K562 (cell line): ENCODE results near the gene HPCAL1. TPM values are rescaled to one million over a fixed set of nuclear protein-coding genes. Genes with fewer than 3 reads are reported as not detected.

ENCODE experiments used
- ATAC-seq: fragments of 200-7000 bp; cut with Tn5 transposase; 3 replicates; pipeline ENCODE4 v1.9.1; 2020; ENCODE audit warnings: moderate library complexity
- BruUV-seq: library from RNA; stranded (reverse); fragments of 400-500 nt; replicated peaks from 2 replicates; lab custom pipeline; 2021; lab: Mats Ljungman, UMichigan
- CTCF ChIA-PET: fragments of 300-600 bp; formaldehyde crosslinking; extraction: SDS; loops from one replicate; lab custom pipeline; 2021; ENCODE audit warnings: low intra/inter-chr PET ratio; lab: Yijun Ruan, JAX
- POLR2A ChIA-PET: fragments of 300-600, 350-650 bp; sonication (Branson Sonifier 250); formaldehyde crosslinking; extraction: SDS; loops from one replicate; lab custom pipeline; 2021; ENCODE audit warnings: antibody characterized with exemption, inconsistent platforms; lab: Yijun Ruan, JAX
- DNase-seq, 4 experiments: peaks; one replicate each; pipeline versions ENCODE4 v3.0.0 to v3.0.0-alpha.2; 2011 to 2018; ENCODE audit warnings: low spot score in 3 of 4, mixed read lengths in 3 of 4; ENCODE audit errors: extremely low read depth in 1 of 4
- FAIRE-seq: peaks from 2 replicates; lab custom pipeline; 2011; peaks lifted over from hg19 to GRCh38; lab: Jason Lieb, UNC
- H2AFZ ChIP-seq: 2 replicates; pipeline ENCODE4 v1.6.0; 2011; ENCODE audit warnings: low read depth, low read length, control low read depth, inconsistent platforms
- H3K27ac ChIP-seq: fragments of 200-600 bp; 3 replicates; pipeline ENCODE4 v1.8.0; 2011; ENCODE audit warnings: low read depth, mild to moderate bottlenecking, control low read depth, inconsistent platforms, low read length, moderate library complexity, mixed read lengths; ENCODE audit errors: extremely low read depth
- H3K27me3 ChIP-seq, 2 experiments: fragments of 300-600 bp in 1 of 2; 2 replicates in 1 of 2; 3 replicates in 1 of 2; pipeline versions ENCODE4 v1.6.0 to v1.8.0; 2011; ENCODE audit warnings: inconsistent platforms in 2 of 2, low read length in 2 of 2, mild to moderate bottlenecking in 1 of 2, mixed read lengths in 1 of 2, moderate library complexity in 1 of 2; ENCODE audit not compliant: control insufficient read depth in 2 of 2, insufficient read depth in 2 of 2
- H3K36me3 ChIP-seq: fragments of 300-600 bp; 3 replicates; pipeline ENCODE4 v1.8.0; 2011; ENCODE audit warnings: mild to moderate bottlenecking, low read length, inconsistent platforms; ENCODE audit not compliant: control insufficient read depth, insufficient read depth
- H3K4me1 ChIP-seq, 2 experiments: fragments of 200-600 bp in 1 of 2; replicated peaks in 1 of 2; 2 replicates in 1 of 2; 3 replicates in 1 of 2; pipeline versions ENCODE4 v1.5.1 to v1.8.0; 2011; ENCODE audit warnings: inconsistent platforms in 2 of 2, low read length in 2 of 2, mild to moderate bottlenecking in 1 of 2, mixed read lengths in 1 of 2, moderate library complexity in 1 of 2; ENCODE audit not compliant: control insufficient read depth in 2 of 2, insufficient read depth in 2 of 2
- H3K4me2 ChIP-seq: 2 replicates; pipeline ENCODE4 v1.6.1; 2011; ENCODE audit warnings: low read length, control low read depth, inconsistent platforms, mixed read lengths; ENCODE audit not compliant: insufficient read depth
- H3K4me3 ChIP-seq: fragments of 200-600 bp; sonication (generic), shearing (Covaris generic); 2 replicates; pipeline ENCODE4 v1.5.1; 2016; ENCODE audit warnings: control low read depth, inconsistent platforms
- H3K79me2 ChIP-seq: fragments of 200-600 bp; 3 replicates; pipeline ENCODE4 v1.8.0; 2011; ENCODE audit warnings: low read length, inconsistent platforms; ENCODE audit not compliant: control insufficient read depth, insufficient read depth
- H3K9ac ChIP-seq, 2 experiments: 2 replicates each; pipeline versions ENCODE4 v1.6.0 to v1.6.1; 2011; ENCODE audit warnings: low read depth in 2 of 2, low read length in 2 of 2, control low read depth in 1 of 2, inconsistent platforms in 1 of 2, mild to moderate bottlenecking in 1 of 2, mixed read lengths in 1 of 2; ENCODE audit not compliant: insufficient read depth in 1 of 2
- H3K9me1 ChIP-seq: one replicate; pipeline ENCODE4 v1.6.0; 2011; ENCODE audit warnings: inconsistent platforms, mild to moderate bottlenecking, low read length, moderate library complexity; ENCODE audit not compliant: control insufficient read depth, insufficient read depth
- H3K9me3 ChIP-seq: replicated peaks from 2 replicates; pipeline ENCODE4 v1.5.1; 2011; ENCODE audit warnings: low read depth, low read length, inconsistent platforms; ENCODE audit not compliant: control insufficient read depth, insufficient read depth
- H4K20me1 ChIP-seq: replicated peaks from 2 replicates; pipeline ENCODE4 v1.6.1; 2011; ENCODE audit warnings: low read length, inconsistent platforms, mixed read lengths; ENCODE audit not compliant: control insufficient read depth, insufficient read depth
- CREM ChIP-seq: IDR thresholded peaks from 2 replicates; pipeline ENCODE4 v1.6.1; 2014; ENCODE audit warnings: antibody characterized with exemption, low read depth
- DNMT1 ChIP-seq: fragments of 450-650 bp; IDR thresholded peaks from 2 replicates; pipeline ENCODE4 v1.6.1; 2016; ENCODE audit warnings: antibody characterized with exemption, mild to moderate bottlenecking
- HCFC1 ChIP-seq: IDR thresholded peaks from 2 replicates; pipeline ENCODE4 v1.6.1; 2012; ENCODE audit warnings: low read depth, low read length, improper control_type of control experiment
- HDAC8 ChIP-seq: fragments of 450-650 bp; IDR thresholded peaks from 2 replicates; pipeline ENCODE4 v1.6.1; 2016; ENCODE audit warnings: mild to moderate bottlenecking, missing genetic modification characterization, moderate library complexity, missing compliant biosample characterization
- HMG20B ChIP-seq: fragments of 250-450 bp; sonication (Bioruptor Pico); IDR thresholded peaks from 2 replicates; pipeline ENCODE4 v1.5.0; 2021; ENCODE audit warnings: mild to moderate bottlenecking
- KDM4B ChIP-seq, 2 experiments: fragments of 450-650 bp in 1 of 2; sonication (generic) in 1 of 2; IDR thresholded peaks; 2 replicates each; pipeline ENCODE4 v1.6.1; 2016 to 2017; ENCODE audit warnings: borderline replicate concordance in 2 of 2, antibody characterized with exemption in 1 of 2, low read depth in 1 of 2, mild to moderate bottlenecking in 1 of 2
- NUFIP1 ChIP-seq: fragments of 450-650 bp; IDR thresholded peaks from 2 replicates; pipeline ENCODE4 v1.6.1; 2018; ENCODE audit not compliant: partially characterized antibody
- RBM34 ChIP-seq: fragments of 200-400 bp; formaldehyde crosslinking; IDR thresholded peaks from 2 replicates; pipeline ENCODE4 v1.6.1; 2018; ENCODE audit warnings: low read length, borderline replicate concordance; ENCODE audit not compliant: insufficient read depth
- RFX1 ChIP-seq: fragments of 450-650 bp; IDR thresholded peaks from 2 replicates; pipeline ENCODE4 v1.6.1; 2016; ENCODE audit warnings: mild to moderate bottlenecking, moderate library complexity
- SAFB2 ChIP-seq: fragments of 200-400 bp; formaldehyde crosslinking; IDR thresholded peaks from 2 replicates; pipeline ENCODE4 v1.6.1; 2018; ENCODE audit warnings: borderline replicate concordance, low read length, low read depth, moderate library complexity; ENCODE audit not compliant: severe bottlenecking
- TAF7 ChIP-seq: fragments of 450-650 bp; IDR thresholded peaks from 2 replicates; pipeline ENCODE4 v1.6.1; 2016; ENCODE audit warnings: missing genetic modification characterization, missing compliant biosample characterization
- ZFP30 ChIP-seq: fragments of 250-450 bp; sonication (Bioruptor Pico); IDR thresholded peaks from 2 replicates; pipeline ENCODE4 v1.8.0; 2022; ENCODE audit warnings: moderate library complexity, mild to moderate bottlenecking, inconsistent platforms, borderline replicate concordance
- ZNF766 ChIP-seq: fragments of 200-800 bp; sonication (Bioruptor generic); conservative IDR thresholded peaks from 2 replicates; pipeline ENCODE4 v1.6.1; 2016; ENCODE audit warnings: missing genetic modification characterization, missing compliant biosample characterization
- WGBS: fragments of 100-300 bp; shearing (Covaris generic); methylation state at CpG from one replicate; pipeline ENCODE4 v1.1.6; 2016; ENCODE audit warnings: low coverage, mixed read lengths; ENCODE audit not compliant: insufficient coverage; ENCODE audit errors: missing lambda C conversion rate; 5-methylcytosine and 5-hydroxymethylcytosine counted together
- in situ Hi-C: fragments of 300-500 bp; cut with MboI; formaldehyde crosslinking; loops from 4 replicates; pipeline ENCODE4 v1.15.0; 2018; ENCODE audit warnings: inconsistent platforms, mixed read lengths
- intact Hi-C: fragments of 100-400 bp; cut with micrococcal nuclease; formaldehyde crosslinking; loops from 2 replicates; pipeline ENCODE4 v1.14.2; 2022
- polyA plus RNA-seq, 8 experiments: library from polyadenylated mRNA; depleted of rRNA in 4 of 8; stranded (reverse) in 5 of 8; unstranded in 3 of 8; fragments of >200 nt; fragmentation: Nextera tagmentation in 2 of 8; fragmentation: Illumina TruSeq in 1 of 8; extraction: Ambion mirVana in 2 of 8; extraction: Trizol in 1 of 8; gene quantifications; 2 replicates each; pipeline versions ENCODE4 v1.2.1 to v1.2.3, GENCODE V29; 2011 to 2014; ENCODE audit warnings: inconsistent platforms in 1 of 8, missing spikeins in 1 of 8
- total RNA-seq, 7 experiments: library from RNA; depleted of rRNA in 6 of 7; stranded (reverse); fragments of >200 nt in 6 of 7; fragmentation: Illumina TruSeq in 2 of 7; extraction: Trizol in 2 of 7; gene quantifications; 2 replicates each; pipeline versions ENCODE4 v1.2.1 to v1.2.3, GENCODE V29; 2011 to 2021; ENCODE audit warnings: low replicate concordance in 1 of 7
- TF ChIP-seq, protein P1 (sequence below): fragments of 450-650 bp; IDR thresholded peaks from 2 replicates; pipeline ENCODE4 v1.6.1; 2017; ENCODE audit warnings: mild to moderate bottlenecking, moderate library complexity
- TF ChIP-seq, protein P2 (sequence below): sonication (generic); formaldehyde crosslinking; IDR thresholded peaks from 2 replicates; pipeline ENCODE4 v1.8.0; 2022; ENCODE audit warnings: missing genetic modification reagents, mild to moderate bottlenecking, borderline replicate concordance
- TF ChIP-seq, protein P3 (sequence below), 3 experiments: IDR thresholded peaks in 2 of 3; conservative IDR thresholded peaks in 1 of 3; 2 replicates each; pipeline ENCODE4 v1.5.1; 2011 to 2012; ENCODE audit warnings: low read length in 3 of 3, mild to moderate bottlenecking in 3 of 3, control low read depth in 2 of 3, improper control_type of control experiment in 1 of 3, inconsistent platforms in 1 of 3, low read depth in 1 of 3, mixed read lengths in 1 of 3, moderate library complexity in 1 of 3; ENCODE audit not compliant: insufficient read depth in 2 of 3

The HPCAL1 gene
- total and polyA plus RNA-seq, 9 of the 15 experiments (the other 6 are each of a cell fraction or from before 2014, with no cell fraction given) = 2.7 to 65.5 (median 23.9) TPM

DNA sequence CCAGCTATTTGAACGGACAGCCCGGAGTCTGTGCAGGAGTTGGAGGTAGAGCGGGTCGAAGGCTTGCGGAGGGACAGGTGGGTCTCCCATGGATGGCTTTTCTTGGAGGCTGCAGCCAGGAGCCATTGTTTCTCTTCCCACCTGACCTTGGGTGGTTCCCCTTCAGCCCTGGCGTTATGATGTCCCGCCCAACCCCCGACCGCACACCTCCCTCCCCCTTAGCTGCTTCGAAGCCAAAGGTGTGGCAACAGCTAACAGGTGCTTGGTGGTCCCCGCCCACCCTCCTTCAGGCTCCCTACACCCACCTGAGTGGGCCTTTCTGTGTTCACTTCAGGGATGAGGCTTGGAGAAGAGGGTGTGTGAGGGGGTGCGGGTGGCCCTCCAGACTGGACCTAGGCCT lies 62.7 kb downstream of the HPCAL1 start:
- DNase-seq (no peak), ATAC-seq (no peak), FAIRE-seq (no peak)
- Histone ChIP-seq H3K4me3 (no peak overlapping the region), H2AFZ (no peak overlapping the region), H3K9me3 (no peaks in the 10 kb centered on the region), H3K9me1 (peaks cover 7% of the 10 kb centered on the region), H3K4me1 (peaks cover 17 to 67% of the 10 kb centered on the region in 2 experiments; a peak in 4 of 5 replicates), H3K79me2 (peaks cover 41% of the 10 kb centered on the region), H3K27me3 (no peaks in the 10 kb centered on the region), H3K4me2 (no peak overlapping the region), H3K27ac (no peak overlapping the region), H3K36me3 (no peaks in the 10 kb centered on the region; the same call in 2 of the 3 replicates), H3K9ac (peak overlapping the region in 1 of 2 experiments; percentile 47; a peak in 1 of 4 replicates), H4K20me1 (peaks cover 21% of the 10 kb centered on the region)
- ChIA-PET CTCF (no interaction called here), POLR2A (no interaction called here)
- in situ Hi-C loops = no loop called here
- WGBS = 91% methylated on average over 7 of the region's 12 CpGs
- no TSS peak for BruUV-seq
- TF ChIP-seq, protein P1, sequence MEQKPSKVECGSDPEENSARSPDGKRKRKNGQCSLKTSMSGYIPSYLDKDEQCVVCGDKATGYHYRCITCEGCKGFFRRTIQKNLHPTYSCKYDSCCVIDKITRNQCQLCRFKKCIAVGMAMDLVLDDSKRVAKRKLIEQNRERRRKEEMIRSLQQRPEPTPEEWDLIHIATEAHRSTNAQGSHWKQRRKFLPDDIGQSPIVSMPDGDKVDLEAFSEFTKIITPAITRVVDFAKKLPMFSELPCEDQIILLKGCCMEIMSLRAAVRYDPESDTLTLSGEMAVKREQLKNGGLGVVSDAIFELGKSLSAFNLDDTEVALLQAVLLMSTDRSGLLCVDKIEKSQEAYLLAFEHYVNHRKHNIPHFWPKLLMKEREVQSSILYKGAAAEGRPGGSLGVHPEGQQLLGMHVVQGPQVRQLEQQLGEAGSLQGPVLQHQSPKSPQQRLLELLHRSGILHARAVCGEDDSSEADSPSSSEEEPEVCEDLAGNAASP = no peak
- TF ChIP-seq ZFP30 (CRISPR knock-in tag) = no peak
- TF ChIP-seq HDAC8 (tag) = no peak
- no peak for TF ChIP-seq NUFIP1
- no peak for TF ChIP-seq HMG20B (CRISPR knock-in tag)
- TF ChIP-seq KDM4B (IDR thresholded peaks at IDR 0.05; ENCODE audit: borderline replicate concordance in 2 of 2, low read depth in 1 of 2) = no peak
- TF ChIP-seq DNMT1 = no peak
- TF ChIP-seq, protein P2, sequence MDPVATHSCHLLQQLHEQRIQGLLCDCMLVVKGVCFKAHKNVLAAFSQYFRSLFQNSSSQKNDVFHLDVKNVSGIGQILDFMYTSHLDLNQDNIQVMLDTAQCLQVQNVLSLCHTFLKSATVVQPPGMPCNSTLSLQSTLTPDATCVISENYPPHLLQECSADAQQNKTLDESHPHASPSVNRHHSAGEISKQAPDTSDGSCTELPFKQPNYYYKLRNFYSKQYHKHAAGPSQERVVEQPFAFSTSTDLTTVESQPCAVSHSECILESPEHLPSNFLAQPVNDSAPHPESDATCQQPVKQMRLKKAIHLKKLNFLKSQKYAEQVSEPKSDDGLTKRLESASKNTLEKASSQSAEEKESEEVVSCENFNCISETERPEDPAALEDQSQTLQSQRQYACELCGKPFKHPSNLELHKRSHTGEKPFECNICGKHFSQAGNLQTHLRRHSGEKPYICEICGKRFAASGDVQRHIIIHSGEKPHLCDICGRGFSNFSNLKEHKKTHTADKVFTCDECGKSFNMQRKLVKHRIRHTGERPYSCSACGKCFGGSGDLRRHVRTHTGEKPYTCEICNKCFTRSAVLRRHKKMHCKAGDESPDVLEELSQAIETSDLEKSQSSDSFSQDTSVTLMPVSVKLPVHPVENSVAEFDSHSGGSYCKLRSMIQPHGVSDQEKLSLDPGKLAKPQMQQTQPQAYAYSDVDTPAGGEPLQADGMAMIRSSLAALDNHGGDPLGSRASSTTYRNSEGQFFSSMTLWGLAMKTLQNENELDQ (CRISPR knock-in tag) = no peak
- TF ChIP-seq HCFC1 = no peak
- TF ChIP-seq TAF7 = no peak
- TF ChIP-seq RFX1 = no peak
- TF ChIP-seq ZNF766 (CRISPR knock-in tag) = no peak
- TF ChIP-seq CREM = no peak
- no peak for TF ChIP-seq RBM34
- TF ChIP-seq SAFB2 = no peak
- TF ChIP-seq, protein P3, sequence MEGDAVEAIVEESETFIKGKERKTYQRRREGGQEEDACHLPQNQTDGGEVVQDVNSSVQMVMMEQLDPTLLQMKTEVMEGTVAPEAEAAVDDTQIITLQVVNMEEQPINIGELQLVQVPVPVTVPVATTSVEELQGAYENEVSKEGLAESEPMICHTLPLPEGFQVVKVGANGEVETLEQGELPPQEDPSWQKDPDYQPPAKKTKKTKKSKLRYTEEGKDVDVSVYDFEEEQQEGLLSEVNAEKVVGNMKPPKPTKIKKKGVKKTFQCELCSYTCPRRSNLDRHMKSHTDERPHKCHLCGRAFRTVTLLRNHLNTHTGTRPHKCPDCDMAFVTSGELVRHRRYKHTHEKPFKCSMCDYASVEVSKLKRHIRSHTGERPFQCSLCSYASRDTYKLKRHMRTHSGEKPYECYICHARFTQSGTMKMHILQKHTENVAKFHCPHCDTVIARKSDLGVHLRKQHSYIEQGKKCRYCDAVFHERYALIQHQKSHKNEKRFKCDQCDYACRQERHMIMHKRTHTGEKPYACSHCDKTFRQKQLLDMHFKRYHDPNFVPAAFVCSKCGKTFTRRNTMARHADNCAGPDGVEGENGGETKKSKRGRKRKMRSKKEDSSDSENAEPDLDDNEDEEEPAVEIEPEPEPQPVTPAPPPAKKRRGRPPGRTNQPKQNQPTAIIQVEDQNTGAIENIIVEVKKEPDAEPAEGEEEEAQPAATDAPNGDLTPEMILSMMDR (IDR thresholded peaks at IDR 0.05 in 2 of 3, conservative IDR thresholded peaks at IDR 0.05 in 1 of 3; ENCODE audit: insufficient read depth in 2 of 3, low read depth in 1 of 3, low read length in 3 of 3) = no peak
- intact Hi-C loops = no loop called here
